ENCODE data around the gene PPP1R36. TPM values are rescaled to one million over a fixed set of nuclear protein-coding genes. Genes with fewer than 3 reads are reported as not detected.
"Not testable (repeated sequence)": the region's sequence is repeated elsewhere in the genome, so short reads cannot be mapped to it uniquely, and the experiment has no call there.

Gene PPP1R36
- total RNA-seq, 2 donors from 2014 or later = 4.4 to 5.6 TPM

GRCh38 chr14:64563696-64564095 is 13.9 kb downstream of the PPP1R36 start:
- no peaks in the 10 kb centered on the region for H3K36me3 ChIP-seq (replicated peaks in 1 of 2; ENCODE audit: insufficient read depth in 1 of 2, low read depth in 2 of 2)
- no peak for ATAC-seq
- WGBS, 2 donors = 69 to 79% methylated on average over 6 of the region's 6 CpGs
- intact Hi-C loops (cut with DNase I) = no loop called here
- no peak for TF ChIP-seq CTCF (IDR thresholded peaks at IDR 0.05)
- no peak for TF ChIP-seq POLR2A (IDR thresholded peaks at IDR 0.05)
- no peak overlapping the region for H3K4me3 ChIP-seq
- H3K4me1 ChIP-seq = no peaks in the 10 kb centered on the region
- H3K27ac ChIP-seq = no peak overlapping the region
- DNase-seq = no peak
- no peaks in the 10 kb centered on the region for H3K27me3 ChIP-seq
- no peaks in the 10 kb centered on the region for H3K9me3 ChIP-seq

GRCh38 chr14:64566651-64567122 is 16.9 kb downstream of the PPP1R36 start:
- WGBS, 2 donors = 61 to 93% methylated on average over 5 of the region's 5 CpGs
- H3K4me1 ChIP-seq = no peaks in the 10 kb centered on the region
- no peak overlapping the region for H3K4me3 ChIP-seq
- ATAC-seq (no peak), DNase-seq (no peak)
- TF ChIP-seq POLR2A (IDR thresholded peaks at IDR 0.05) (no peak), CTCF (IDR thresholded peaks at IDR 0.05) (no peak)
- H3K27ac ChIP-seq = no peak overlapping the region
- no peaks in the 10 kb centered on the region for H3K36me3 ChIP-seq (replicated peaks in 1 of 2; ENCODE audit: insufficient read depth in 1 of 2, low read depth in 2 of 2)
- intact Hi-C loops (cut with DNase I) = no loop called here
- H3K27me3 ChIP-seq = no peaks in the 10 kb centered on the region
- H3K9me3 ChIP-seq = no peaks in the 10 kb centered on the region

DNA sequence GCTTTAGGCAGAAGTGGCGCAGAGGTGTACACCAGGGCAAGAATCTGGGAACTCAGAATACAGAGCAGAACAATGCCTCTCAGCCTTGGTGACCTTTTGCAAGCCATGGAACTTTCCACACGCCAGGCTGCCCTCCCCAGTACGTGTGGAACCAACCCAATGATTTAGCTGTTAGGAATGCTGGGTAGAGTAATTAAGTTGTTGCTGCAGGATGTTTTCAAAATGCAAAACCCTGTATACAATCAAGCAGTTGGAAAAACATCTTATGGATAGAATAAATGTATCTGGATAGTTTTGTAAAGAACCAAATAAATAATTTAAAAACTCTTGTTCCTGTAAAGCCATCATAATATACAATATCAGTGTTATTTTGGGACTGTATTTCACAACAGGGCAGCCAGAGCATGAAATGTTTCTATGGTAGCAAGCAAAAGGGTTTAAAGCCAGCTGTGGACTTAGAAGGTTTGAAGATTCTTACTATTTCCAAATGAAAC is 19.4 kb downstream of the PPP1R36 start:
- intact Hi-C loops (cut with DNase I) = no loop called here
- WGBS, 2 donors = 65 to 82% methylated on average over 3 of the region's 3 CpGs
- Histone ChIP-seq H3K36me3 (replicated peaks in 1 of 2; ENCODE audit: insufficient read depth in 1 of 2, low read depth in 2 of 2) (no peaks in the 10 kb centered on the region), H3K9me3 (no peaks in the 10 kb centered on the region), H3K27ac (no peak overlapping the region), H3K27me3 (no peaks in the 10 kb centered on the region), H3K4me1 (no peaks in the 10 kb centered on the region), H3K4me3 (no peak overlapping the region)
- ATAC-seq (peak; percentile 40), DNase-seq (peak in 3 of 4 donors; percentile 13 to 18 (median 14))
- TF ChIP-seq POLR2A (IDR thresholded peaks at IDR 0.05) (no peak), CTCF (IDR thresholded peaks at IDR 0.05) (no peak)

GRCh38 chr14:64569646-64570045 is 19.9 kb downstream of the PPP1R36 start:
- DNase-seq; ATAC-seq; H3K27ac ChIP-seq; H3K27me3 ChIP-seq; intact Hi-C loops (cut with DNase I); H3K36me3 ChIP-seq (replicated peaks in 1 of 2; ENCODE audit: insufficient read depth in 1 of 2, low read depth in 2 of 2); H3K4me1 ChIP-seq; H3K4me3 ChIP-seq; H3K9me3 ChIP-seq: not testable (repeated sequence)
- 85 to 87% methylated on average over 7 of the region's 7 CpGs for WGBS, 2 donors

- H3K4me1 ChIP-seq = no peaks in the 10 kb centered on the region
- no peaks in the 10 kb centered on the region for H3K9me3 ChIP-seq
- no peaks in the 10 kb centered on the region for H3K36me3 ChIP-seq (replicated peaks in 1 of 2; ENCODE audit: insufficient read depth in 1 of 2, low read depth in 2 of 2)
- ATAC-seq (no peak), DNase-seq (no peak)
- H3K27me3 ChIP-seq = no peaks in the 10 kb centered on the region
- H3K27ac ChIP-seq = no peak overlapping the region
- intact Hi-C loops (cut with DNase I) = no loop called here
- no peak for TF ChIP-seq POLR2A (IDR thresholded peaks at IDR 0.05)
- TF ChIP-seq CTCF (IDR thresholded peaks at IDR 0.05) = no peak
- H3K4me3 ChIP-seq = no peak overlapping the region
Measured at GRCh38 chr14:64572386-64573104, 22.8 kb downstream of the PPP1R36 start.

Measured in body of pancreas (tissue), 4 donors.